ENCODE measurements around the gene AJAP1. TPM values are rescaled to one million over a fixed set of nuclear protein-coding genes. Genes with fewer than 3 reads are reported as not detected.

Gene AJAP1
- total RNA-seq, 1 experiment from 2014 or later, result not detected

- no peak for DNase-seq (ENCODE audit: low spot score)
Observed at GRCh38 chr1:4678066-4678717, 23.8 kb downstream of the AJAP1 start.

GRCh38 chr1:4681026-4681425, 26.6 kb downstream of the AJAP1 start:
- DNase-seq (ENCODE audit: low spot score), result no peak

GRCh38 chr1:4682607-4683220, 28.3 kb downstream of the AJAP1 start:
- no peak for DNase-seq (ENCODE audit: low spot score)

GRCh38 chr1:4684136-4684535, 29.7 kb downstream of the AJAP1 start:
- DNase-seq (ENCODE audit: low spot score), result peak; percentile 21

- no peak for DNase-seq (ENCODE audit: low spot score)
Observed at GRCh38 chr1:4684864-4685522, 30.6 kb downstream of the AJAP1 start.

- no peak for DNase-seq (ENCODE audit: low spot score)
Observed at GRCh38 chr1:4685523-4685865, 31.1 kb downstream of the AJAP1 start.

- DNase-seq (ENCODE audit: low spot score), result no peak
Observed at GRCh38 chr1:4687943-4688342, 33.5 kb downstream of the AJAP1 start.

- DNase-seq (ENCODE audit: low spot score), result no peak
Observed at GRCh38 chr1:4689271-4689935, 35.0 kb downstream of the AJAP1 start.

- no peak for DNase-seq (ENCODE audit: low spot score)
Observed at GRCh38 chr1:4689941-4690635, 35.7 kb downstream of the AJAP1 start.

- peak; percentile 17 for DNase-seq (ENCODE audit: low spot score)
Observed at GRCh38 chr1:4690951-4691675, 36.7 kb downstream of the AJAP1 start.

GRCh38 chr1:4691766-4692405, 37.5 kb downstream of the AJAP1 start:
- no peak for DNase-seq (ENCODE audit: low spot score)

- DNase-seq (ENCODE audit: low spot score), result no peak
Observed at GRCh38 chr1:4692437-4692836, 38.0 kb downstream of the AJAP1 start.

GRCh38 chr1:4693331-4693730, 38.9 kb downstream of the AJAP1 start:
- no peak for DNase-seq (ENCODE audit: low spot score)

GRCh38 chr1:4693891-4694290, 39.5 kb downstream of the AJAP1 start:
- DNase-seq (ENCODE audit: low spot score), result no peak

- DNase-seq (ENCODE audit: low spot score), result no peak
Observed at GRCh38 chr1:4694492-4694891, 40.1 kb downstream of the AJAP1 start.

GRCh38 chr1:4695241-4695640, 40.8 kb downstream of the AJAP1 start:
- no peak for DNase-seq (ENCODE audit: low spot score)

- DNase-seq (ENCODE audit: low spot score), result no peak
Observed at GRCh38 chr1:4696161-4696745, 41.8 kb downstream of the AJAP1 start.

GRCh38 chr1:4696753-4697152, 42.3 kb downstream of the AJAP1 start:
- no peak for DNase-seq (ENCODE audit: low spot score)

GRCh38 chr1:4697801-4698200, 43.4 kb downstream of the AJAP1 start:
- DNase-seq (ENCODE audit: low spot score), result no peak

- no peak for DNase-seq (ENCODE audit: low spot score)
Observed at GRCh38 chr1:4698911-4699310, 44.5 kb downstream of the AJAP1 start.
